Right atrium auricular region (tissue), 2 donors: Measurements from ENCODE around the gene NR1H4. TPM values are rescaled to one million over a fixed set of nuclear protein-coding genes. Genes with fewer than 3 reads are reported as not detected.

Experiments used
- DNase-seq: peaks from one replicate; pipeline ENCODE4 v3.0.0-alpha.2; 2019; ENCODE audit warnings: low spot score
- H3K27ac ChIP-seq, 2 donors: fragments of 200-600 bp; sonication (generic); 1 replicate in 1 of 2; 2 replicates in 1 of 2; pipeline ENCODE4 v1.5.1; 2016 to 2019
- H3K27me3 ChIP-seq, 2 donors: fragments of 200-600 bp; sonication (generic); one replicate each; pipeline versions ENCODE4 v1.5.1 to v1.6.0; 2017 to 2019
- H3K36me3 ChIP-seq: fragments of 200-600 bp; sonication (generic); one replicate; pipeline ENCODE4 v1.5.1; 2016
- H3K4me1 ChIP-seq, 2 donors: fragments of 200-600 bp; sonication (generic); one replicate each; pipeline versions ENCODE4 v1.5.1 to v1.6.0; 2017 to 2019
- H3K4me3 ChIP-seq, 2 donors: fragments of 200-600 bp; sonication (generic); 1 replicate in 1 of 2; 2 replicates in 1 of 2; pipeline ENCODE4 v1.5.1; 2017 to 2019; ENCODE audit warnings: mild to moderate bottlenecking in 1 of 2, moderate library complexity in 1 of 2
- H3K9me3 ChIP-seq, 2 donors: fragments of 200-600 bp; sonication (generic); one replicate each; pipeline ENCODE4 v1.5.1; 2019
- total RNA-seq, 2 donors: library from RNA; depleted of rRNA; stranded (reverse); fragments of >200 nt; gene quantifications; one replicate each; pipeline ENCODE4 v1.1.0, GENCODE V29; 2016
- TF ChIP-seq, protein P1 (sequence below), 2 donors: fragments of 200-600 bp; sonication (generic); IDR thresholded peaks; one replicate each; pipeline ENCODE4 v1.5.1; 2019; ENCODE audit warnings: antibody characterized with exemption in 2 of 2

NR1H4 gene
- total RNA-seq, 2 donors from 2014 or later, result not detected

DNA sequence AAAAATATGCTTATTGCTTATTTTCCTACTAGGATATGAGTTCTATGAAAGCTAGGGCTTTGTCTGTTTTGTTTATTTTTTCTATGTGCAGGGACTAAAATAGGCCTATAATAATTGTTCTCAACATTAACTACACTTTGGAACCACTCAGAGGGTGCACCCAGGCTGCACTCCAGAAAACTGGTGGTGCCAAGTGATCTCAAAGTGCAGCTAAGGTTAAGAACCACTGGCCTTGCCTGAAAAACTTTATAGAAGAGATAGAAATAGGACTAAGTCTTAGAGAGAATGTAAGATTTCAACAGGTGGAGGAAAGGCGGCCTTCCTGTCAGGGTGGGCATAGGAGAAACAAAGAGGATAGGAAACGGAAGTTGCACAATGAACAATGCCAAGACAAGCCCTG, 37.7 kb upstream of the NR1H4 start:
- TF ChIP-seq, protein P1, sequence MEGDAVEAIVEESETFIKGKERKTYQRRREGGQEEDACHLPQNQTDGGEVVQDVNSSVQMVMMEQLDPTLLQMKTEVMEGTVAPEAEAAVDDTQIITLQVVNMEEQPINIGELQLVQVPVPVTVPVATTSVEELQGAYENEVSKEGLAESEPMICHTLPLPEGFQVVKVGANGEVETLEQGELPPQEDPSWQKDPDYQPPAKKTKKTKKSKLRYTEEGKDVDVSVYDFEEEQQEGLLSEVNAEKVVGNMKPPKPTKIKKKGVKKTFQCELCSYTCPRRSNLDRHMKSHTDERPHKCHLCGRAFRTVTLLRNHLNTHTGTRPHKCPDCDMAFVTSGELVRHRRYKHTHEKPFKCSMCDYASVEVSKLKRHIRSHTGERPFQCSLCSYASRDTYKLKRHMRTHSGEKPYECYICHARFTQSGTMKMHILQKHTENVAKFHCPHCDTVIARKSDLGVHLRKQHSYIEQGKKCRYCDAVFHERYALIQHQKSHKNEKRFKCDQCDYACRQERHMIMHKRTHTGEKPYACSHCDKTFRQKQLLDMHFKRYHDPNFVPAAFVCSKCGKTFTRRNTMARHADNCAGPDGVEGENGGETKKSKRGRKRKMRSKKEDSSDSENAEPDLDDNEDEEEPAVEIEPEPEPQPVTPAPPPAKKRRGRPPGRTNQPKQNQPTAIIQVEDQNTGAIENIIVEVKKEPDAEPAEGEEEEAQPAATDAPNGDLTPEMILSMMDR (IDR thresholded peaks at IDR 0.05), result no peak
- Histone ChIP-seq H3K4me3 (no peak overlapping the region), H3K27ac (no peak overlapping the region), H3K36me3 (no peaks in the 10 kb centered on the region), H3K9me3 (no peaks in the 10 kb centered on the region), H3K4me1 (no peaks in the 10 kb centered on the region), H3K27me3 (no peaks in the 10 kb centered on the region)
- DNase-seq, result no peak

DNA sequence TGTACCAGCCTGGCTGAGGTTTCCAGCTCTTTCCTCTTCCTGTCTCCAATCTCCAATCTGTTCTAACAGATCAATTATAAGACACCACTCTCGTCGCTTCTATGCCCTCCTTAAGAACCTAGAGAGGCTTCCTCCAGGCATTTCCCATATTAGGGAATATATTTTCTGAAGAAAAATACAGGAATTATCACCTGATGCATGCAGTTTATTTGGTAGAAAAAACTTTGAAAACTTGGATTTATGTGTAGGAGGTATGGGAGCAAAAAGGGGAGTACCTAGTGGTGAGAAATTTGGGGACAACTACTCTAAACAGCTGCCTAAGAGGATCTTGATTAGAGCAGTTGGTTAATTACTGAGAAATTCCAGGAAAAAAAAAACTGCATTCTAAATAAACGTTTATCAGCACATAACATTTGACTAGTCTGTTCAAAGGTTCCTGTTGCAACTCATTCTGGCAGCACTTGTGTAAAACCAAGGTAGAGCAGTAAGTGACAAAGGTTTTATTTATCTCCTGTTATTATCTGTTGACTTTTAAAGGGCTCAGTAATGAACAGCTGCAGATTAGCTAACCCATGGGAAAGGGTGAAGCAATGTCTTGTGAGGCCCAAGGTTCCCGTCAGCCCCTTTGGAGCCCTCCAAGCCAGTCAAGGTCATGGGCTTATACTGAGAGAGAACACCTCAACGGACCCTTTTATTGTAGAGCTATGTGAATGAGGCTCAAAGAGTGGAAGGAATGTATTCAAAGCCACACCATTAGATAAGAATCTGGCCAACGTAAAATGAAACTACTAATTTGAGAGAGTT, 36.4 kb upstream of the NR1H4 start:
- H3K4me1 ChIP-seq, result no peaks in the 10 kb centered on the region
- H3K36me3 ChIP-seq, result no peaks in the 10 kb centered on the region
- no peak overlapping the region for H3K27ac ChIP-seq
- DNase-seq, result no peak
- TF ChIP-seq, protein P1 (IDR thresholded peaks at IDR 0.05), result no peak
- no peaks in the 10 kb centered on the region for H3K9me3 ChIP-seq
- no peak overlapping the region for H3K4me3 ChIP-seq
- H3K27me3 ChIP-seq, result no peaks in the 10 kb centered on the region

DNA sequence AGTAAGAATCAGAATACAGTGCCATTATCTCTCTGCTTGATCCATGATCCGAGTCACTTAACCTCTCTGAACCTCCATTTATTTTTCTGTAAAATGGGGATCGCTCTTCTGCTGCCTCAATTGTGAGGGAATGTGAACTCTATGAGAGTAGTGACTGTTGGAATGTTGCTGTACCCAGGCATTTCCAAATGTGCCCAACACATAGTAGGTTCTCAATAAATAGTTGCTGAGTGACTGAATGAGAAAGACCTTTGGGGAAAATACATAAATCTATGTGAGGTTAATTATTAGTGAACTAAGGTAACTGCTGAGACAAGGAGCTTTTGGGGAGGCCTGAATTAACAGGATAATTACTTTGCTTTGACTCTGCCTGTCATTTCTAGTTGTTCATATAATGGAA, 33.9 kb upstream of the NR1H4 start:
- no peak for DNase-seq
- H3K4me1 ChIP-seq, result no peaks in the 10 kb centered on the region
- TF ChIP-seq, protein P1 (IDR thresholded peaks at IDR 0.05), result no peak
- H3K27me3 ChIP-seq, result no peaks in the 10 kb centered on the region
- H3K4me3 ChIP-seq, result no peak overlapping the region
- no peaks in the 10 kb centered on the region for H3K9me3 ChIP-seq
- no peak overlapping the region for H3K27ac ChIP-seq
- no peaks in the 10 kb centered on the region for H3K36me3 ChIP-seq

DNA sequence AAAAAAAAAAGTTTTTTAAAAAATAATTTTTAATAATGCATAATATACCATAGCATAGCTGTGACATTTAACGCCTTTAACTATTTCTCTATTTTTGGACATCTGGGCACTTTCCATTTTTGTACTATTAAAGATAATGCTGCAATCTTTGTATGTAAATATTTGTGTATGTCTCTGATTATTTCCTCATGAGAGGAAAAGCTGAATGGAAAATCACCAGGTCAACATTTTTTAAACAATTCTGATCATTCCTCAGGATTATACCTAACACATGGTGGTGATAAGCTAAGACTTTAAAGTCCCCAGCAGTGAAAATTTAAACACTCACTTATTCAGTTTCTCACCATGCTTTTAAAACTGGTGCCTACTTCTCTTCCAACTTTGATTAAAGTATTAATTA, 31.3 kb upstream of the NR1H4 start:
- Histone ChIP-seq H3K27me3 (no peaks in the 10 kb centered on the region), H3K4me3 (no peak overlapping the region), H3K9me3 (no peaks in the 10 kb centered on the region), H3K36me3 (no peaks in the 10 kb centered on the region), H3K4me1 (no peaks in the 10 kb centered on the region), H3K27ac (no peak overlapping the region)
- DNase-seq, result no peak
- TF ChIP-seq, protein P1 (IDR thresholded peaks at IDR 0.05), result no peak

DNA sequence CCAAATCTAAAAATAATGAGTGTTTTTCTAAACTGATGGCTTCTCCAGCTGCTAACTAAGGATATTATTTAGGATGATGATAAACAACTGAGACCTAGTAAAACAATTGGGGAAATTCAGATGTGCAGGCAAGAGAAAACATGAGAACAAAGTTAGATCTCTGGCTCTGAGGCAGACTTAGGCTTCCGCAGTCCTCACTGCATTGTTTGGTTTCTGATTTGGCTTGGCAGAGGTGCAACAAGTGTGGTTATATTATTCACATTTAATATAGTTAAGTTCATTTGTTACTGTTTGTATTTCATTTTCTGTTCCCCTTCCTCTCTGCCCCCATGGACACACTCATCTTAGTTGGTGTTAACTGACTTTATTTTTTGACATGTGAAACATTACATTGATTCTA, 30.2 kb upstream of the NR1H4 start:
- no peak for DNase-seq
- no peaks in the 10 kb centered on the region for H3K27me3 ChIP-seq
- TF ChIP-seq, protein P1 (IDR thresholded peaks at IDR 0.05), result no peak

DNA sequence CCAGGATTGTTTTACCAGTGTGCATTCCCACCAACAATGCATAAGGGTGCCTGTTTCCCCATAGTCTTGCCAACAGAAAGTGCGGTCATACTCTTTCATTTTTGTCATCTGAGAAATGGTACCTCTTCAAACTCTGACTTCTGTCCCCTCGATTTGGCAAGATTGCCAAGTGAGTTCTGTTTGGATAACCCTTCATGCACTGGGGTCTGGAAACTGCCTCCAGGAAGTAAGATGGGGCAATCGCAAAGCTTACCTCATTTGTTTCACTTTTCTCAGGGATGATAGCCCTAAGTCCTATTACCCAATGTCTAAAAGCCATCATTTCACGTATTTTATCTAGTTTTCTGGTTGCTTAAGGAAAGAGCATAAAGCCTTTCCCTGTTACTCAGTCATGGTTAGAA, 28.6 kb upstream of the NR1H4 start:
- Histone ChIP-seq H3K36me3 (no peaks in the 10 kb centered on the region), H3K4me1 (no peaks in the 10 kb centered on the region), H3K9me3 (no peaks in the 10 kb centered on the region), H3K27me3 (no peaks in the 10 kb centered on the region), H3K4me3 (no peak overlapping the region), H3K27ac (no peak overlapping the region)
- no peak for DNase-seq
- TF ChIP-seq, protein P1 (IDR thresholded peaks at IDR 0.05), result no peak

More for the DNA sequence above, 30.2 kb upstream of the NR1H4 start:
- no peaks in the 10 kb centered on the region for H3K9me3 ChIP-seq
- H3K4me3 ChIP-seq, result no peak overlapping the region
- no peaks in the 10 kb centered on the region for H3K36me3 ChIP-seq
- H3K27ac ChIP-seq, result no peak overlapping the region
- no peaks in the 10 kb centered on the region for H3K4me1 ChIP-seq
